OCI-LY3 (cell line): ENCODE data around the gene EMX2.

Experiments used
- EZH2phosphoT487 ChIP-seq: fragments of 200-600 bp; shearing (Covaris generic); IDR thresholded peaks from 2 replicates; pipeline ENCODE4 v1.6.1; 2018; ENCODE audit warnings: antibody characterized with exemption, mixed run types, low read depth
- TF ChIP-seq, protein P1 (sequence below): fragments of 200-600, 300-600 bp; sonication (generic); IDR thresholded peaks from 2 replicates; pipeline ENCODE4 v1.5.1; 2014; ENCODE audit warnings: antibody characterized with exemption, low read length, low read depth

DNA sequence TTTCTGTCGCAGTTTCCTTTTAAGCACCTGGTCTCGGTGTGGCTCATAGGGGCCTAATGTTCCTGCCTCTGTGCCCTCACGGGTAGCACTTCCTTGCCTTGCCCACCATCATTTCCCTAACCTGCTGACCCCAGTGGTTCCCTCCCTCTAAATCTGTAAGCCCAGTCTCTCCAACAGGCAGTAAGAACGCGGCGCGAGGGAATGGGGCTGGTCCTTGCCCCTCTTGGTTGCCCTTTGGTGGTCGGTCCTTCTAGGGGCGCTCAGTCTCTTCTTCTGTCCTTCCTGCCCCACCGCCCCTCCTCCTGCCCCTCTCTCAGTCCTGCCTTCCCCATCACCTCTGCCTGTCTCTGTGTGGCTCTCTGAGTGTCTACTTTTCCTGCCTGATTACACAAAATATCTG lies 21.2 kb downstream of the EMX2 start:
- no peak for TF ChIP-seq EZH2phosphoT487
- TF ChIP-seq, protein P1, sequence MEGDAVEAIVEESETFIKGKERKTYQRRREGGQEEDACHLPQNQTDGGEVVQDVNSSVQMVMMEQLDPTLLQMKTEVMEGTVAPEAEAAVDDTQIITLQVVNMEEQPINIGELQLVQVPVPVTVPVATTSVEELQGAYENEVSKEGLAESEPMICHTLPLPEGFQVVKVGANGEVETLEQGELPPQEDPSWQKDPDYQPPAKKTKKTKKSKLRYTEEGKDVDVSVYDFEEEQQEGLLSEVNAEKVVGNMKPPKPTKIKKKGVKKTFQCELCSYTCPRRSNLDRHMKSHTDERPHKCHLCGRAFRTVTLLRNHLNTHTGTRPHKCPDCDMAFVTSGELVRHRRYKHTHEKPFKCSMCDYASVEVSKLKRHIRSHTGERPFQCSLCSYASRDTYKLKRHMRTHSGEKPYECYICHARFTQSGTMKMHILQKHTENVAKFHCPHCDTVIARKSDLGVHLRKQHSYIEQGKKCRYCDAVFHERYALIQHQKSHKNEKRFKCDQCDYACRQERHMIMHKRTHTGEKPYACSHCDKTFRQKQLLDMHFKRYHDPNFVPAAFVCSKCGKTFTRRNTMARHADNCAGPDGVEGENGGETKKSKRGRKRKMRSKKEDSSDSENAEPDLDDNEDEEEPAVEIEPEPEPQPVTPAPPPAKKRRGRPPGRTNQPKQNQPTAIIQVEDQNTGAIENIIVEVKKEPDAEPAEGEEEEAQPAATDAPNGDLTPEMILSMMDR = no peak
